ENCODE results near the gene ARFGAP3. TPM values are rescaled to one million over a fixed set of nuclear protein-coding genes. Genes with fewer than 3 reads are reported as not detected.
A peak's percentile ranks its signal among the peaks of the same experiment; 100 is the strongest.

Gene ARFGAP3
- 59.1 and 61.0 TPM in 2 replicates for total RNA-seq
- long read RNA-seq, transcript ARFGAP3-201 (16 exons, 2,857 nt): major isoform, 616 of 706 reads
- long read RNA-seq, partial matches to known transcripts: 40 of 706 reads
- long read RNA-seq, other reads (novel, unspliced or antisense): 49 of 706 reads

- Mint-ChIP-seq H3K4me3 (ENCODE audit: unreplicated experiment) (peak within 1 kb of the TSS; percentile 90), H3K36me3 (ENCODE audit: unreplicated experiment) (peaks cover 2% of the 10 kb centered on the region), H3K27ac (ENCODE audit: unreplicated experiment) (peak within 1 kb of the TSS; percentile 95), H3K9me3 (ENCODE audit: unreplicated experiment) (no peaks in the 10 kb centered on the region), H3K4me1 (ENCODE audit: unreplicated experiment) (peaks cover 43% of the 10 kb centered on the region), H3K27me3 (ENCODE audit: unreplicated experiment) (no peaks in the 10 kb centered on the region)
- no peak for TF ChIP-seq CTCF (IDR thresholded peaks at IDR 0.05)
- DNase-seq (ENCODE audit: extremely low spot score, unreplicated experiment): peak; percentile 99
Measured at GRCh38 chr22:42856865-42857704, at the start of gene ARFGAP3. TSS of gene ARFGAP3 (minus strand) at chr22:42857273. CDS start at chr22:42857182, 91 bp downstream.

GRCh38 chr22:42905702-42906183 is 48.7 kb upstream of the ARFGAP3 start:
- H3K4me1 Mint-ChIP-seq (ENCODE audit: unreplicated experiment): peaks cover 53% of the 10 kb centered on the region
- no peak overlapping the region for H3K4me3 Mint-ChIP-seq (ENCODE audit: unreplicated experiment)
- no peak for DNase-seq (ENCODE audit: extremely low spot score, unreplicated experiment)
- no peak for TF ChIP-seq CTCF (IDR thresholded peaks at IDR 0.05)
- peaks cover 7% of the 10 kb centered on the region for H3K36me3 Mint-ChIP-seq (ENCODE audit: unreplicated experiment)
- H3K9me3 Mint-ChIP-seq (ENCODE audit: unreplicated experiment): no peaks in the 10 kb centered on the region
- H3K27me3 Mint-ChIP-seq (ENCODE audit: unreplicated experiment): no peaks in the 10 kb centered on the region
- peak overlapping the region; percentile 80 for H3K27ac Mint-ChIP-seq (ENCODE audit: unreplicated experiment)

GRCh38 chr22:42905217-42905616 is 48.1 kb upstream of the ARFGAP3 start:
- H3K9me3 Mint-ChIP-seq (ENCODE audit: unreplicated experiment): no peaks in the 10 kb centered on the region
- peak overlapping the region; percentile 80 for H3K27ac Mint-ChIP-seq (ENCODE audit: unreplicated experiment)
- no peaks in the 10 kb centered on the region for H3K27me3 Mint-ChIP-seq (ENCODE audit: unreplicated experiment)
- peaks cover 56% of the 10 kb centered on the region for H3K4me1 Mint-ChIP-seq (ENCODE audit: unreplicated experiment)
- no peak for TF ChIP-seq CTCF (IDR thresholded peaks at IDR 0.05)
- no peak for DNase-seq (ENCODE audit: extremely low spot score, unreplicated experiment)
- peaks cover 5% of the 10 kb centered on the region for H3K36me3 Mint-ChIP-seq (ENCODE audit: unreplicated experiment)
- H3K4me3 Mint-ChIP-seq (ENCODE audit: unreplicated experiment): no peak overlapping the region

GRCh38 chr22:42904050-42904449 is 47.0 kb upstream of the ARFGAP3 start:
- TF ChIP-seq CTCF (IDR thresholded peaks at IDR 0.05): no peak
- H3K27me3 Mint-ChIP-seq (ENCODE audit: unreplicated experiment): no peaks in the 10 kb centered on the region
- H3K4me3 Mint-ChIP-seq (ENCODE audit: unreplicated experiment): no peak overlapping the region
- peaks cover 59% of the 10 kb centered on the region for H3K4me1 Mint-ChIP-seq (ENCODE audit: unreplicated experiment)
- H3K9me3 Mint-ChIP-seq (ENCODE audit: unreplicated experiment): no peaks in the 10 kb centered on the region
- peak overlapping the region; percentile 27 for H3K27ac Mint-ChIP-seq (ENCODE audit: unreplicated experiment)
- DNase-seq (ENCODE audit: extremely low spot score, unreplicated experiment): no peak
- peaks cover 2% of the 10 kb centered on the region for H3K36me3 Mint-ChIP-seq (ENCODE audit: unreplicated experiment)

- Mint-ChIP-seq H3K4me1 (ENCODE audit: unreplicated experiment) (peaks cover 54% of the 10 kb centered on the region), H3K36me3 (ENCODE audit: unreplicated experiment) (peaks cover 2% of the 10 kb centered on the region), H3K27ac (ENCODE audit: unreplicated experiment) (no peak overlapping the region), H3K9me3 (ENCODE audit: unreplicated experiment) (no peaks in the 10 kb centered on the region), H3K4me3 (ENCODE audit: unreplicated experiment) (no peak overlapping the region), H3K27me3 (ENCODE audit: unreplicated experiment) (no peaks in the 10 kb centered on the region)
- TF ChIP-seq CTCF (IDR thresholded peaks at IDR 0.05): no peak
- DNase-seq (ENCODE audit: extremely low spot score, unreplicated experiment): no peak
Measured at GRCh38 chr22:42902875-42903510, 45.9 kb upstream of the ARFGAP3 start.

Measured in osteocyte (in vitro differentiated cells).